MM.1S (cell line): Measurements from ENCODE around the gene ASGR1.
"Not testable (repeated sequence)": the region's sequence is repeated elsewhere in the genome, so short reads cannot be mapped to it uniquely, and the experiment has no call there.

Experiments used
- DNase-seq: peaks from one replicate; pipeline ENCODE4 v3.0.0-alpha.2; 2015
- H2AFZ ChIP-seq: fragments of 300-600 bp; sonication (generic); 2 replicates; pipeline ENCODE4 v1.6.0; 2016; ENCODE audit warnings: antibody characterized with exemption, low read length
- H3F3A ChIP-seq: fragments of 300-600 bp; sonication (generic); 2 replicates; pipeline ENCODE4 v1.6.1; 2016; ENCODE audit warnings: mild to moderate bottlenecking, antibody characterized with exemption, low read length, moderate library complexity, mixed read lengths; ENCODE audit not compliant: insufficient read depth
- H3K27ac ChIP-seq: fragments of 300-600 bp; sonication (generic); 2 replicates; pipeline ENCODE4 v1.5.1; 2016; ENCODE audit warnings: mild to moderate bottlenecking, low read length
- H3K27me3 ChIP-seq: fragments of 300-600 bp; sonication (generic); replicated peaks from 2 replicates; pipeline ENCODE4 v1.6.0; 2016; ENCODE audit warnings: low read length; ENCODE audit not compliant: insufficient read depth
- H3K36me3 ChIP-seq: fragments of 300-600 bp; sonication (generic); replicated peaks from 2 replicates; pipeline ENCODE4 v1.6.1; 2016; ENCODE audit warnings: mild to moderate bottlenecking, low read length, mixed read lengths; ENCODE audit not compliant: insufficient read depth
- H3K4me1 ChIP-seq: fragments of 300-600 bp; sonication (generic); 2 replicates; pipeline ENCODE4 v1.6.1; 2016; ENCODE audit warnings: low read length, mixed read lengths
- H3K4me2 ChIP-seq: fragments of 300-600 bp; sonication (generic); 2 replicates; pipeline ENCODE4 v1.6.0; 2016; ENCODE audit warnings: low read depth, low read length
- H3K4me3 ChIP-seq: fragments of 300-600 bp; sonication (generic); 2 replicates; pipeline ENCODE4 v1.5.1; 2016; ENCODE audit warnings: low read length, mixed read lengths
- H3K79me2 ChIP-seq: fragments of 300-600 bp; sonication (generic); 2 replicates; pipeline ENCODE4 v1.6.1; 2016; ENCODE audit warnings: mixed run types, low read length, mixed read lengths
- H3K9ac ChIP-seq: fragments of 300-600 bp; sonication (generic); 2 replicates; pipeline ENCODE4 v1.6.1; 2016; ENCODE audit warnings: low read length, mixed read lengths
- H3K9me2 ChIP-seq: fragments of 300-600 bp; sonication (generic); replicated peaks from 2 replicates; pipeline ENCODE4 v1.6.1; 2016; ENCODE audit warnings: mild to moderate bottlenecking, low read length, mixed read lengths; ENCODE audit not compliant: insufficient read depth
- H3K9me3 ChIP-seq: fragments of 300-600 bp; sonication (generic); replicated peaks from 2 replicates; pipeline ENCODE4 v1.6.1; 2016; ENCODE audit warnings: mild to moderate bottlenecking, low read length, mixed read lengths; ENCODE audit not compliant: insufficient read depth
- H4K20me1 ChIP-seq: fragments of 300-600 bp; sonication (generic); 2 replicates; pipeline ENCODE4 v1.6.1; 2016; ENCODE audit warnings: mild to moderate bottlenecking, low read length, moderate library complexity, mixed read lengths; ENCODE audit not compliant: insufficient read depth
- CTCF ChIP-seq: fragments of 300-600 bp; sonication (generic); IDR thresholded peaks from 2 replicates; pipeline ENCODE4 v1.5.1; 2016; ENCODE audit warnings: antibody characterized with exemption, low read length, mixed read lengths
- EZH2 ChIP-seq: fragments of 300-600 bp; sonication (generic); optimal IDR thresholded peaks from 2 replicates; pipeline ENCODE3; 2017; ENCODE audit warnings: low read depth, mild to moderate bottlenecking, antibody characterized with exemption, low read length, mixed read lengths
- EZH2phosphoT487 ChIP-seq: fragments of 300-600 bp; sonication (generic); IDR thresholded peaks from 2 replicates; pipeline ENCODE4 v1.6.1; 2018; ENCODE audit warnings: antibody characterized with exemption, low read length

ASGR1 gene

GRCh38 chr17:7174603-7175326 is 4.4 kb downstream of the ASGR1 start:
- no peak overlapping the region for H3K9ac ChIP-seq
- no peak for DNase-seq
- no peak overlapping the region for H2AFZ ChIP-seq
- no peaks in the 10 kb centered on the region for H3K9me3 ChIP-seq
- H3K4me2 ChIP-seq = no peak overlapping the region
- H3K9me2 ChIP-seq = no peaks in the 10 kb centered on the region
- no peaks in the 10 kb centered on the region for H3F3A ChIP-seq
- H3K79me2 ChIP-seq = no peaks in the 10 kb centered on the region
- no peak overlapping the region for H3K27ac ChIP-seq
- no peak for TF ChIP-seq EZH2phosphoT487
- no peak for TF ChIP-seq EZH2
- TF ChIP-seq CTCF = no peak
- H3K4me1 ChIP-seq = 0 out of 2 replicates have a peak, but pooled peaks cover 2% of the 10 kb centered on the region
- H3K4me3 ChIP-seq = no peak overlapping the region
- H3K36me3 ChIP-seq = no peaks in the 10 kb centered on the region
- H4K20me1 ChIP-seq = no peaks in the 10 kb centered on the region
- peaks cover 72% of the 10 kb centered on the region for H3K27me3 ChIP-seq

GRCh38 chr17:7173687-7174602 is 5.2 kb downstream of the ASGR1 start:
- H3F3A ChIP-seq = no peaks in the 10 kb centered on the region
- H3K27ac ChIP-seq = no peak overlapping the region
- H3K4me3 ChIP-seq = no peak overlapping the region
- no peaks in the 10 kb centered on the region for H3K9me3 ChIP-seq
- H3K9ac ChIP-seq = no peak overlapping the region
- H3K36me3 ChIP-seq = no peaks in the 10 kb centered on the region
- 0 out of 2 replicates have a peak, but pooled peaks cover 2% of the 10 kb centered on the region for H3K4me1 ChIP-seq
- TF ChIP-seq CTCF (no peak), EZH2 (no peak), EZH2phosphoT487 (no peak)
- H3K79me2 ChIP-seq = no peaks in the 10 kb centered on the region
- no peak overlapping the region for H3K4me2 ChIP-seq
- H3K9me2 ChIP-seq = no peaks in the 10 kb centered on the region
- no peaks in the 10 kb centered on the region for H4K20me1 ChIP-seq
- H3K27me3 ChIP-seq = peaks cover 71% of the 10 kb centered on the region
- no peak overlapping the region for H2AFZ ChIP-seq
- DNase-seq = no peak

GRCh38 chr17:7172522-7173191 is 6.5 kb downstream of the ASGR1 start:
- not testable (repeated sequence) for H3K27ac ChIP-seq, H3F3A ChIP-seq, H3K36me3 ChIP-seq, H3K9me3 ChIP-seq, H3K9me2 ChIP-seq, H3K79me2 ChIP-seq, H2AFZ ChIP-seq, H4K20me1 ChIP-seq, H3K4me1 ChIP-seq, DNase-seq, H3K9ac ChIP-seq, H3K4me2 ChIP-seq, H3K4me3 ChIP-seq
- peaks cover 71% of the 10 kb centered on the region for H3K27me3 ChIP-seq

- DNase-seq, H3K4me1 ChIP-seq, H4K20me1 ChIP-seq, H3K9me3 ChIP-seq, H3F3A ChIP-seq, H3K27ac ChIP-seq, H2AFZ ChIP-seq, H3K9ac ChIP-seq, H3K79me2 ChIP-seq, H3K9me2 ChIP-seq, H3K36me3 ChIP-seq, H3K4me2 ChIP-seq, H3K4me3 ChIP-seq: not testable (repeated sequence)
- peaks cover 94% of the 10 kb centered on the region for H3K27me3 ChIP-seq
Observed at GRCh38 chr17:7169565-7169908, 9.6 kb downstream of the ASGR1 start.

- not testable (repeated sequence) for H3K4me2 ChIP-seq, H3K9me3 ChIP-seq, H3K79me2 ChIP-seq, H3K9me2 ChIP-seq, H3F3A ChIP-seq, H4K20me1 ChIP-seq, H3K27ac ChIP-seq, H3K4me1 ChIP-seq, H3K4me3 ChIP-seq, H3K36me3 ChIP-seq, DNase-seq, H3K9ac ChIP-seq, H2AFZ ChIP-seq
- peaks cover 91% of the 10 kb centered on the region for H3K27me3 ChIP-seq
Observed at GRCh38 chr17:7168841-7169564, 10.2 kb downstream of the ASGR1 start.
